ENCODE results near the gene EPHB6.

- TF ChIP-seq ZBTB33 (IDR thresholded peaks at IDR 0.05) = no peak
- no peak for TF ChIP-seq EZH2 (IDR thresholded peaks at IDR 0.05; ENCODE audit: borderline replicate concordance, control insufficient read depth, low read depth, low read length)
- TF ChIP-seq, protein P1, sequence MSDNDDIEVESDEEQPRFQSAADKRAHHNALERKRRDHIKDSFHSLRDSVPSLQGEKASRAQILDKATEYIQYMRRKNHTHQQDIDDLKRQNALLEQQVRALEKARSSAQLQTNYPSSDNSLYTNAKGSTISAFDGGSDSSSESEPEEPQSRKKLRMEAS (IDR thresholded peaks at IDR 0.05; ENCODE audit: low read depth, low read length) = no peak
- TF ChIP-seq GATAD2B (conservative IDR thresholded peaks at IDR 0.05; ENCODE audit: low read depth) = no peak
- TF ChIP-seq POLR2A (IDR thresholded peaks at IDR 0.05; ENCODE audit: low read depth, low read length) = no peak
- no peak for TF ChIP-seq RAD21 (IDR thresholded peaks at IDR 0.05; ENCODE audit: insufficient read depth, low read depth, low read length)
- TF ChIP-seq ZZZ3 (IDR thresholded peaks at IDR 0.05; ENCODE audit: control insufficient read depth, insufficient read length, low read depth) = no peak
- no peak for TF ChIP-seq CHD2 (IDR thresholded peaks at IDR 0.05; ENCODE audit: borderline replicate concordance, low read depth, low read length)
- no peak for TF ChIP-seq SUZ12 (IDR thresholded peaks at IDR 0.05; ENCODE audit: unreplicated experiment)
- no peak for TF ChIP-seq GABPA (IDR thresholded peaks at IDR 0.05; ENCODE audit: low read depth)
- no peak for TF ChIP-seq SMC3 (IDR thresholded peaks at IDR 0.05; ENCODE audit: borderline replicate concordance, low read length)
- no peak for TF ChIP-seq LARP7 (IDR thresholded peaks at IDR 0.05)
Observed at GRCh38 chr7:142896741-142897379, 42.0 kb downstream of the EPHB6 start.
